C1 segment of cervical spinal cord (tissue), 14 donors: ENCODE data around the gene TCTN1.
A peak's percentile ranks its signal among the peaks of the same experiment; 100 is the strongest.
"Not testable (repeated sequence)": the region's sequence is repeated elsewhere in the genome, so short reads cannot be mapped to it uniquely, and the experiment has no call there.

Source experiments
- DNase-seq, 14 donors: peaks; one replicate each; lab custom pipeline; 2025; lab: John Stamatoyannopoulos, UW

TCTN1 gene

GRCh38 chr12:110638796-110639195 lies 24.9 kb downstream of the TCTN1 start:
- DNase-seq = no peak

DNA sequence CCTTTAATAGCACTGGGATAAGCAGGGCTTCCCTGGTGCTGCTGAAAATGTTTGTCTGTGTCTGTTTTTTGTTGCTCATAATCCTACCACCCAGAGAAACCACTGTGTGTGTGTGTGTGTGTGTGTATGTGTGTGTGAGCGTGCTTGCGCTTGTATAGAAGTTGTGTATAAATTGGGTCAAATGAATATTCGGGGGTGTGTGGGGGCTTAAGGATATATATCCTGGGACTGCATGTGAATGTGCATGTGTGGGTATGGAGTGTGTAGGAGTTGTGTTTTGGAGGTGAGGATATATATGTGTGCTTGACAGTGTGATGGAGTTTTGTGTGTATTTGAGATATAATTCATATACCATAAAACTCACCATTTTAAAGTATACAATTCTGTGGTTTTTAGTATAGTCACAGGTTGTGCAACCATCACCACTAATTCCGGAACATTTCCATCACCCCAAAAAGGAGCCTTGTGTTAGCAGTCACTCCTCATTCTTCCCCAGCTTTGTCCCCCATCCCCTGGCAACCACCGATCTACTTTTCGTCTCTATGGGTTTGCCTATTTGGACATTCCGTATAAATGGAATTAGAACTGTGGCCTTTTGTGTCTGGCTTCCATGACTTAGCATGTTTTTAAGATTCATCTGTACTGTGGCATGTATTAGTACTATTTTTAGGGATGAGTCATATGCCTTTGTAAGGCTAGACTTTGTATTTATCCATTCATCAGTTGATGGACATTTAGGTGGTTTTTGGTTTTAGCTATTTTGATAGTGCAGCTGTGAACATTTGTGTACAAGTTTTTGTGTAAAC lies 25.6 kb downstream of the TCTN1 start:
- peak in 2 of 14 donors; percentile 12 to 30 for DNase-seq

DNA sequence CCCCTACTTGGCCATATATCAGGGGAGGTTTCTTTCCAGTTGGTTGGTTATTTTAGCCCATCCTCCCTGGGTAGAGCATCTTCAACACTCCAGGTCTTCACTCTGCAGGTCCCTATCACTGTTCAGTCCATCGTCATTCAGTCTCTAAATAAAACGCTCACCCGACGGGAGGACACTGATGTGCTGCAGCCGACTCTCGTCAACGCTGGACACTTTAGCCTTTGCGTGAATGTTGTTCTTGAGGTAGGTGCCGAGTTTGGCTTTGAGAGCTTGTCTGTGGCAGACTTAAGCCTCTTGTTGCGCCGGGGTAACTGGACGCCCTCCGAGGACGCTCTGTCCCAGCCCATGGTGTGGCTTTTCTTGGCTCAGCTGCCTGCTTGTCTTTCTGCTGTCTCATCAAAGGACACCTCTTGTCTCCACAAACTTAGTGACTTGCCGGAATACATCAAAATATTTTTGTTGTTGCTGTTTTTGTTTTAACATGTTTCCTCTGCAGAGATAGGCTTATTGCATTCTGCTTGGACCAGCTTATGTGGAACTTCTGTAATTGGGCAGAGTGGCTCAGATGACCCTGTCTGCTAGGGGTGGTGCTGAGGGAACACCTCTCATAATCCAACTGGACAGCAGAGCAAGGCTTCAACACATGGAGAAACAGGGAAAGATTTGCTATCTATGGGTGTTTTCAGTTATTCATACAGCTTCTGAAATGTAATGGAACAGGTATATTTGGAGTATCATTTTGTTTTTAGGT lies 26.5 kb downstream of the TCTN1 start:
- peak in 11 of 14 donors; percentile 15 to 64 (median 29) for DNase-seq

DNA sequence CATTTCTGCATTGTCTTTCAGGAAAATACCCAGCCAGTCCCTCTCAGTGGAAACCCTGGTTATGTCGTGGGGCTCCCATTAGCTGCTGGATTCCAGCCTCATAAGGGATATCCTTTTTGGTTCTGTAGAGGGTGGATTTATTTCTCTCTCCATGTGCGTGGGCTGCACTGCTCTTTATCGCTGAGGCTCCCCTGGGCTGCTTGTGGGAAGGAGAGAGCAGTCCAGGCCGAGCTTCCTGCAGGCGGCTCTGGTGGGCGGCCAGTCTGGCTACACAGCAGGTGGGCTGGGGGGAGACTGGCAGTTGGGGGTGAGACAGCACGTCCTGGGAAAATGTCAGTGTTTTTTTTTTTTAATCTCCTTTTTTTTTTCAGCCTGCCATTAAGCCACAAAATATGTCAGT lies 27.6 kb downstream of the TCTN1 start:
- no peak for DNase-seq

GRCh38 chr12:110647631-110648040 lies 33.7 kb downstream of the TCTN1 start:
- no peak for DNase-seq

- DNase-seq = peak in 7 of 14 donors; percentile 34 to 67 (median 43)
Measured at GRCh38 chr12:110649341-110649847, 35.5 kb downstream of the TCTN1 start.

GRCh38 chr12:110654238-110654637 lies 40.3 kb downstream of the TCTN1 start:
- DNase-seq = not testable (repeated sequence)

- no peak for DNase-seq
Measured at GRCh38 chr12:110656071-110656655, 42.2 kb downstream of the TCTN1 start.

DNA sequence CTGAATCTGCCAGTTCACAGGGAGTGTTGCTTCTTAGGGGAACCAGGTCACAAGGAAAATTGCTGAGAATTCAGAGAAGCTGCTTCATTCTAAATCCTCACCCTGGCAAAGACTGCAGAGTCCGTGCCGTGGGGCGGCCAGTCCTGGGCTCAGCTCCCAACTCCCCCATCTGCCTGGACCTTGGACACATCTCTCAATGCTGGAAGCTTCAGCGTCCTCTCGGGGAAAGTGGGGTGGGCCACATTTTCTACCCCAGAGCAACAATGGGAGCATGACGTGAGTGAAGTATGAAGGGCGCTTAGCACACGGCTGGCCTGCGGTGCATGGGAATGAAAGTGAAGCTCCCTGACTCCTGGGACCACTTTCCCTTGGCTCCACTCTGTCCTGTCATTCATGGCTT lies 43.8 kb downstream of the TCTN1 start:
- DNase-seq = peak in 9 of 14 donors; percentile 12 to 65 (median 53)

DNA sequence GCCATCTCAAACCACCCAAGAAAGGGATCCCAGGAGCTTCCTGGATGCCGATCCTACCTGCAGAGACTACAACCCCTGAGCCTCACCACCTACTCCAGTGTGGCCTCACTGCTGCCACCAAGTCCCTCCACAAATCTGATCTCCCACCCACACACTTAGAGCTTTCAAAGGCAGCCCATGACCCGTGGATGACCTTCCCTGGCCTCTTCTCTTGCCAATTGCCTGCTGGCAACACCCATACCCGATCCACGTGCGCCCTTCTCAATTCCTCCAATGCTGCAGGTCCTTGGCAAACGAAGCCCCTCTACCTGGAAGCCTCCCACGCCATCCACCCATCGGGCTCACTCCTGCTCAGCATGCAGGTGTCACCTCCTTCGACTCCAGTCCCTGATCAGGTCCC lies 44.3 kb downstream of the TCTN1 start:
- peak in 1 of 14 donors; percentile 24 for DNase-seq

DNA sequence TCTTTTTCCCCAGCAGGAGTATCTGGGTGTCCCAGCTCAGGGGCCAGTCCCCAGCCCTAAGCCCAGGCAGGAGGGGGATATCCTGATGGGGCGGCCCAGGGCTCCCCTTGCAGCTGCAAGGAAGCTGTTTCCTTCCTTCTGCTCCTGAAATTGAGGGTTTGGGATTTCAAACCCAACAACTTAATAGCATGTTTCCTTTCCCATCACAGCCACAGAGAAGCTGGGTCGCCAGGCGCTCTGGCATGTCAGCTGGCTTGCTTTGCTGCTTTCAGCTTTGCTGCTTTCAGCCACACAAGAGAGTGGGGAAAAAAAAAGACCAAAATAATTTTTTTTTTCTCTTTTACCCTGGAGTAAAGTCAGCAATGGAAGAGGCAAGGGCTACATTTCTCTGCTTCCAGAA lies 44.9 kb downstream of the TCTN1 start:
- DNase-seq = peak in 2 of 14 donors; percentile 19 to 28

GRCh38 chr12:110661337-110661972 lies 47.5 kb downstream of the TCTN1 start:
- peak in 3 of 14 donors; percentile 37 to 39 (median 38) for DNase-seq

GRCh38 chr12:110666892-110667291 lies 53.0 kb downstream of the TCTN1 start:
- DNase-seq = no peak

- DNase-seq = no peak
Measured at GRCh38 chr12:110667671-110668070, 53.7 kb downstream of the TCTN1 start.

- no peak for DNase-seq
Measured at GRCh38 chr12:110668480-110669192, 54.7 kb downstream of the TCTN1 start.

- no peak for DNase-seq
Measured at GRCh38 chr12:110669193-110669502, 55.2 kb downstream of the TCTN1 start.

- DNase-seq = no peak
Measured at GRCh38 chr12:110670161-110670701, 56.3 kb downstream of the TCTN1 start.

GRCh38 chr12:110676171-110676570 lies 62.2 kb downstream of the TCTN1 start:
- no peak for DNase-seq

DNA sequence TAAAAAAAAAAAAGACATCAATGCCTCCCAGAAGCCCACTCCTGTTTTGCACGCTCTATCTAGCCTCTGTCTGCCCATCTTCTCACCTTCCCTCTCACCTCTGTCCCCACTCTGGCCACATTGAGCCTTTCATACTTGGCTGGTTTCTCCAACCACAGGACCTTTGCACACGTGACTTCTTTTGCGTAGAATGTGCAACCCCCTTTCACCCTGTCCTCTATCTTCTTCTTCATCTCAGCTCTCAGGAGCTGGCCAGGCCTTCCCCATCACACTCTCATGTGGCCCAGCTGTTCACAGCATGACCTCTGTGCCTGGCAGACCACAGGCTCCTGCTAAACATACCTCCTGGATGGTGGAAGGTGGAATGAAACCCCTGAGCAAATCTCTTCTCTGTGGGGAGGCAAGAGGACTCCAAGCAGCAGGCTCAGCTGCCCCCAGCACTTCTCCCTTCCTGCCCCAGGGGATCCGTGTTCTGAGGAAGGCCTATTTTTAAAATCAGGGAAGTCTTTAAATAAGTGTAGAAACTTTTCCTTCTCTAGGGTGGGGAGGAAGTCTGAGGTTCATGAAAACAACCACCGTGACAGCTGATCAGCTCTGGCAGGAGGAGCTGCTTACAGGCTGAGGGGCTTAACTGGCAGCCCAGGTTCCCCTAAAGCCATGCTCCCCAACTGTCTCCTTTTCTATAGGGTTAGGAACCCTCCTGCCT lies 63.4 kb downstream of the TCTN1 start:
- peak in 5 of 14 donors; percentile 14 to 36 (median 27) for DNase-seq

DNA sequence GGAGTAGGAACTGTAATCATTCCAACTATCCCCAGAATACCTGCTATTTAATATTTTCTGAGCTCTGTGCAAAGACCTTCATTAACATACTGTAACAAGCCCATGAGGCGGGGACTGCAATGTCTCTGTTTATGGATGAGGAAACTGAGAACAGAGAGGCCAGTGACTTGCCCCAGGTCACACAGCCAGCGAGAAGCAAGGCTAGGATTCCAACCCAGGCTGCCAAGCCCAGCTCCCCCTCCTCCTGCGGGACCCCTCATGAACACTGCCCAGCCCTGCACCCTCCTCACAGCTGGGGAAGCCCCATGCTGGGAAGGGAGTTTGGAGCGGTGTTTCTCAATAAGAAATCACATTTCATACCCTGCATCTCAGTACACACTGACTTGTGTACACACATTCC lies 64.1 kb downstream of the TCTN1 start:
- no peak for DNase-seq
